Measurements from ENCODE around the gene ZSWIM2.
A peak's percentile ranks its signal among the peaks of the same experiment; 100 is the strongest.
"Not testable (repeated sequence)": the region's sequence is repeated elsewhere in the genome, so short reads cannot be mapped to it uniquely, and the experiment has no call there.

Gene ZSWIM2

GRCh38 chr2:186842373-186842772, 6.6 kb downstream of the ZSWIM2 start:
- DNase-seq (ENCODE audit: low spot score) = no peak

DNA sequence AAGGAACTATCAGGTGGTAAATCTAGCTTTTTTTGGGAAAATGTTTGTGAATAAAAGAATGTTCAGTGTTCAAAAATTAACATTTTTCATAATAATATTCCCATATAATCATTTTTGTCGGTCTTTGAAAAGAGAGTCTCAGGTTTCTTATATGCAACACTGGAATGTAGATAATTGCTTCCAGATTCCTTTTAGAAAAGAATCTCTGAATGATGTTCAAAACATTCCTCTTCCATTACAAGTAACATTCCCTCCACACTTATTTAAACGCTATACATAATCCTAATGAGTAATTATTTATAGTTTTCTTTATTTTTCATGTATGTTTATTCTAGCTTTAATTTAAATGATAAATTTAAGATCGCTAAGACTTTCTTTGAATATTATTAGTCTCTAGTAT, 7.0 kb downstream of the ZSWIM2 start:
- DNase-seq (ENCODE audit: low spot score) = no peak

- no peak for DNase-seq (ENCODE audit: low spot score)
Measured at GRCh38 chr2:186835628-186836027, 13.3 kb downstream of the ZSWIM2 start.

GRCh38 chr2:186827862-186828492, 21.0 kb downstream of the ZSWIM2 start:
- no peak for DNase-seq (ENCODE audit: low spot score)

GRCh38 chr2:186827411-186827810, 21.6 kb downstream of the ZSWIM2 start:
- DNase-seq (ENCODE audit: low spot score) = no peak

- no peak for DNase-seq (ENCODE audit: low spot score)
Measured at GRCh38 chr2:186822323-186822722, 26.6 kb downstream of the ZSWIM2 start.

DNA sequence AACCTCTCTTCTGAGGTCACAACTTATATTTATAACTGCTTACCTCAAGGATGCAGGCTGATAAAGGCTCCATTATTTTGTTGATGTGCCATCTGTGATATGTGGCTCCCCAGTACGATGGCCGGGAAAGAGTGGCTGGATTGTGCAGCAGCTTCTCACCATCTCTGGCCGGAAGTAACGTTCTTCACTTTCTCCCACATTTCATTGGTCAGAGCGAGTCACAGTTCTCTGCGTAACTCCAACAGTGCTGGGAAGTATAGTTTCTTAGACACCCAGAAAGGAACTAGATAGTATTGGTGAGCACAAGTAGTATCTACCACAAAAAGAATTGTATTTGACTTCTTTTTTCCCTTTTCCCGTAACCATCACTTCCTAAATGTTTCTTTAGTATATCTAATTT, 28.7 kb downstream of the ZSWIM2 start:
- no peak for DNase-seq (ENCODE audit: low spot score)

GRCh38 chr2:186811760-186812159, 37.2 kb downstream of the ZSWIM2 start:
- not testable (repeated sequence) for DNase-seq (ENCODE audit: low spot score)

DNA sequence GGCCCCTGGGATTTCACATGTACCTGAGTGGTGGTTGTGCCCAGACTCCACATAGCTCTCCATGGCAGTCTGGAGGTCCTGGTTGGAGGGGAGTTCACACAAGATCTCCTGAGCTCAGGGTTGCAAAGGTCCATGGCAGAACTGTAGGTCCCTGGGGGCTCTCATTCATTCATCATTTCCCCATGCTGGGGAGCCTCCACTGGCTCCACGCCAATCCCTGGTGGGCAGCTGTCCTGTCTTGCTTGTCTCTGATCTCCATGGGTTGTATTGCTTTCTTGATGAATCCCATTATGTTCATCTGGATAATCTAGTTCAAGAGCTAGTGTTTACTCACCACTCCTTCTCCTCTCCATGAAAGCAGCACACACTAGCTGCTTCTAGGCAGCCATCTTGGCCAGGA, 42.4 kb downstream of the ZSWIM2 start:
- DNase-seq (ENCODE audit: low spot score) = no peak

GRCh38 chr2:186798604-186799003, 50.4 kb downstream of the ZSWIM2 start:
- not testable (repeated sequence) for DNase-seq (ENCODE audit: low spot score)

GRCh38 chr2:186784930-186785329, 64.0 kb downstream of the ZSWIM2 start:
- no peak for DNase-seq (ENCODE audit: low spot score)

- no peak for DNase-seq (ENCODE audit: low spot score)
Measured at GRCh38 chr2:186783254-186783653, 65.7 kb downstream of the ZSWIM2 start.

- peak; percentile 19 for DNase-seq (ENCODE audit: low spot score)
Measured at GRCh38 chr2:186780701-186781316, 68.2 kb downstream of the ZSWIM2 start.

Measured in HuH-7 (cell line).